Ramos (cell line): ENCODE measurements around the gene LRRFIP1.

Source experiments
- in situ Hi-C: fragments of 300-500 bp; cut with MboI; formaldehyde crosslinking; loops from one replicate; pipeline ENCODE4 v1.14.3; 2022; ENCODE audit warnings: low sequenced_read_pairs; ENCODE audit not compliant: unreplicated experiment

The LRRFIP1 gene

DNA sequence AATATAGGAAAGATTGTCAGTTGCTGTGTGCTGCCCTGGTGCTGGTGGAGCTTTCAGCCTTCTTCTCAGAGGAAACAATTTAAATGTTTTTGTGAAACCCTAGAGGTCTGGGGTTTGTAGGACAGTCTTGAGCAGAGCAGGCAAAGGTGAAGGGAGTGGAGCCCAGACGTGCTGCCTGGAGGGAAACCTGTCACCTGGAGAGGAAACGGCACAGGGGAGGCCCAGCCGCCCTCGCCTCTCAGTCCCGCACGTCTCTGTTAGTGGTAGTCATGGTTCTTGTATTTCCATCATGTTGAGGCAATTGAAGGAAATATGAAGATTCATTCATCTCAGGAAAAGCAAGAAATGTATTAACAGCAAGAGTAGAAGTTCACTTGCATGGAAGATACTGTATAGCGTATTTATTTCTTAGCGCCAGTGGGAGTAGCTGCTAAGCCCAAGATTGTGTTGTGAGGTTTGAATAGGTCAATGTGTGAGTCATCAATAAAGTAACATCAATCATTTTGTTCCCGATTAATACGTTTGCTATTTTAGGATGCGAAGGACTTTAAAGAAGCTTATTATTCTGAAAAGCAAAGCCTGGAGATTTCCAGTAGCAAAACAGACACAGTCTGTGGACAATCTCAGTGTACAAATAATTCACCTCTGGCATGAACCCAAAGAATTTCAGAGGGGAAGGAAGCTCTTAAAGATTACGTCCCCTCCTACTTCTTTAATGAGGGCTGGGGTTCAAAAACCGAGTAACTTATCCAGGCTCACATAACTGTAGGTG lies 70.4 kb downstream of the LRRFIP1 start:
- in situ Hi-C loops: no loop called here

GRCh38 chr2:237698358-237698694 lies 70.9 kb downstream of the LRRFIP1 start:
- in situ Hi-C loops: no loop called here

DNA sequence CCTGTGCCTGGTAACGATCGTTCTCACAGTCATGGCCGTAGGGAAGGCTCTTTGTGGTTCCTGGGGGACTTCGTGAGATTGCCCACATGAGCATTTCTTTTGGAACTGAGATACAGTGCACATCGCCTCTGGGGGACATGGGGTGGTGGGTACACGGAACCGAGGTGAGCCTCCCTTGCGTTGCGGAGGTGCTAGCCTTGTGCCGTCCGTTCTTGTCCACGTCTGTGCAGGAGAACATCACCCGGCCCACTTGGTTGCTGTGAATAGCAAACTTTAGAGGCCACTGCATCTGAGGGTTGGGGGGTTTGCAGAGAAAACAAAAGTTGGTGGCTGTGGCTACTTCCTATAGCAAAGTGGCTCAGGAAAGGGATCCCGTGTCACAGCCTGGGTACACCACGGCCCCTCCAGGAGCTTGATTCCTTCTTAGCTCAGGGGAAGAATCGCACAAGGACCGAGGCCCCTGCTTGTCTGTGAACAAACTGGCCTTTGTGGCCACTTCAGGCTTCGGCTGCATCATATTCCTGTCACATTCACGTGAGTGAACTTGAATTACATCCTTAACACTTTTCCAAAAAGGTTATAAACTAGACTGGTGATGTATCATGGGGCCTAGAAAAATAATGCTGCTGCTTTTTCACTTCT lies 72.6 kb downstream of the LRRFIP1 start:
- in situ Hi-C loops: loop anchor here (5.0 kb wide), 1 partner anchor 42 kb away; no protein-coding TSS in a partner anchor

GRCh38 chr2:237700512-237701032 lies 73.2 kb downstream of the LRRFIP1 start:
- in situ Hi-C loops: loop anchor here (5.0 kb wide), 1 partner anchor 42 kb away; no protein-coding TSS in a partner anchor

DNA sequence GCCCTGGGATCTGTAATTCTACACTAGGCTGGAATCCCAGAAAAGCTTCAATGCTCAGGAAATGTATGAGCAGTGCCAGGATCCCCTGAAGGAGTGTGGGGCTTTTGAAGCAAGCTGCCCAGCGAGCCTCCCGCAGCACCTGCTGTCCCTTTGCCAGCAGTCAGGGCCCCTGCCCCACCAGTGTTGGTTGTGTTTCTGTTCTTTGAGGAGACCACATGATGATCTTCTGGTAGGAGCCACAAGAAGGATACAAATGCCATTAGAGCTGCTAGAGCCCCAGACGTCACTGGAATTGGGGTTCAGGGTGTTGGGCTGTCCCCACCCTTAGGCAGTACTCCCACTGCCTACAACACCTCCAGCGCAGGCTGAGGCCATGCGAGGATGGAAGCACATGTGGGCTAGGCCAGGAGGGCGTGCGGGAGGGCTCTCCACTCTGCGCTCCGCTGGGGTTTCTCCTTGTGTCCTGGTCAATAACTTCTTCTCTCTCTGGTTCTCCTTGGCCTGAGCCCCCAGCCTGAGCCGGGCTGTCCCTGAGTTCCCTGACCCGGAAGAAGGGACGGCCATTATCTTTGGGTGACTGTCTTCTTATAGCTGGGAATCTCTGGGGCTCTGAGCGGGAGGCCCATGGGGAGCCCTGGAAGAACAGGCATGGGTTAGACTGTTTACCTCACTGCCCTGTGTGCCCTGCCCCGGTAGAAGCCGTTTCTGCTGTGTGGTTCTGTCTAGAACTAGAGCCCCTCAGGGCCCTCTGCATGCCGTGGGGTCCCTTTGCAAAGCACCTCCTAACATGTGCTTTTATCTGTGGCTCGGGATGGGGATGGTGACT lies 73.9 kb downstream of the LRRFIP1 start:
- in situ Hi-C loops: loop anchor here (5.0 kb wide), 1 partner anchor 41 kb away; no protein-coding TSS in a partner anchor

GRCh38 chr2:237701859-237702390 lies 74.5 kb downstream of the LRRFIP1 start:
- in situ Hi-C loops: loop anchor here (5.0 kb wide), 1 partner anchor 40 kb away; no protein-coding TSS in a partner anchor

GRCh38 chr2:237702441-237703391 lies 75.3 kb downstream of the LRRFIP1 start:
- in situ Hi-C loops: loop anchor here (5.0 kb wide), 1 partner anchor 40 kb away; no protein-coding TSS in a partner anchor

- in situ Hi-C loops: loop anchor here (5.0 kb wide), 1 partner anchor 38 kb away; no protein-coding TSS in a partner anchor
These were observed 77.4 kb downstream of the LRRFIP1 start for GRCh38 chr2:237704501-237705434.

GRCh38 chr2:237706257-237706656 lies 78.9 kb downstream of the LRRFIP1 start:
- in situ Hi-C loops: no loop called here

GRCh38 chr2:237708065-237708398 lies 80.6 kb downstream of the LRRFIP1 start:
- in situ Hi-C loops: no loop called here

DNA sequence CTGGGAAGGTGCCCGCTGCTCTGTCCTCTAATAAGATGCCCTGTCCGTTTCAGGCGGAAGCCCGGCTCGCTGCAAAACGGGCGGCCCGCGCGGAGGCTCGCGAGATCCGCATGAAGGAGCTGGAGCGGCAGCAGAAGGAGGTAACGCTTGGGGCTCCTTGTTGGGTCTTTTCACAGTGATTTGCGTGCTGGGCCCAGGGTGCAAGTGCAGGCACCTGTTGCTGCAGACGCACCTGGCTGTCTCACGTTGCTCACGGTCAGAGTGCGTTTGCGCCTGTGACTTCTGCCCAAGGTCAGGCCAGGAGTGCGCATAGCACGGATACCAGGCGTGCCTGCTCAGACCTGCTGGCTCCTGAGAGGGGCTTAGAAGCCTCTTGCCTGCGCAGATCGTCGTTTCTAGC lies 81.1 kb downstream of the LRRFIP1 start:
- in situ Hi-C loops: no loop called here

GRCh38 chr2:237708961-237709360 lies 81.6 kb downstream of the LRRFIP1 start:
- in situ Hi-C loops: no loop called here

DNA sequence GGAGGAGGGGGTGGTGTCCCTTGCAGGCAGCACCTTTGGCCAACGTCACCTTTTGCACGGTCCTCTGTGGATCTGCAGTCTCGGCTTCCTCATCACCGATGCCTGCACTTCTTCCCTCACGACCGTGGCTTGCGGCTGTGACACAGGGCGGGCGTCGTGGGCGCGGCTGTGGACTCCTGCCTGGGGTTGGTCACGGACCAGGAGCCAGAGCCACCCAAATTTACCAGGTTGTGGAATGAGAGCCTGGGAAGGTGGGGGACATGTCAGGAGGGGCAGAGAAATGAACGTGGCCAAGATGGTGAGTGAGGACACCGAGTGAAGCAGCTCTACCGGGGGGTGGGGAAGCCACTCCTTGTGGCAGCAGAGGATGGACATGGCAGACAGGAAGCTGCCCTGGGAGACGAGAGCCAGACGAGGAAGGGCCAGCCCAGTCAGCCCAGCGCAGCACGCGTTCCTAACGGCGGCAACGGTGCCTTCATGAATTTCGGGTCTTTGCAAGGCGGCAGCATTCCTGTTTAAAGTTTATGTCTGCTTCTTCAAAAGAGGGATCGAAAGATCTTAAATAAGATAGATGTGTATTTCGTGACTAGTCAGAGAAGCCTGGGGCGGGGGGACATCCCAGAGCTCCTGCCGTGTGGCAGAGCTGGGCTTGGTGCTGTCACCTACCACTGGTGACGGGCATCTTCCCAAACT lies 84.2 kb downstream of the LRRFIP1 start:
- in situ Hi-C loops: no loop called here

DNA sequence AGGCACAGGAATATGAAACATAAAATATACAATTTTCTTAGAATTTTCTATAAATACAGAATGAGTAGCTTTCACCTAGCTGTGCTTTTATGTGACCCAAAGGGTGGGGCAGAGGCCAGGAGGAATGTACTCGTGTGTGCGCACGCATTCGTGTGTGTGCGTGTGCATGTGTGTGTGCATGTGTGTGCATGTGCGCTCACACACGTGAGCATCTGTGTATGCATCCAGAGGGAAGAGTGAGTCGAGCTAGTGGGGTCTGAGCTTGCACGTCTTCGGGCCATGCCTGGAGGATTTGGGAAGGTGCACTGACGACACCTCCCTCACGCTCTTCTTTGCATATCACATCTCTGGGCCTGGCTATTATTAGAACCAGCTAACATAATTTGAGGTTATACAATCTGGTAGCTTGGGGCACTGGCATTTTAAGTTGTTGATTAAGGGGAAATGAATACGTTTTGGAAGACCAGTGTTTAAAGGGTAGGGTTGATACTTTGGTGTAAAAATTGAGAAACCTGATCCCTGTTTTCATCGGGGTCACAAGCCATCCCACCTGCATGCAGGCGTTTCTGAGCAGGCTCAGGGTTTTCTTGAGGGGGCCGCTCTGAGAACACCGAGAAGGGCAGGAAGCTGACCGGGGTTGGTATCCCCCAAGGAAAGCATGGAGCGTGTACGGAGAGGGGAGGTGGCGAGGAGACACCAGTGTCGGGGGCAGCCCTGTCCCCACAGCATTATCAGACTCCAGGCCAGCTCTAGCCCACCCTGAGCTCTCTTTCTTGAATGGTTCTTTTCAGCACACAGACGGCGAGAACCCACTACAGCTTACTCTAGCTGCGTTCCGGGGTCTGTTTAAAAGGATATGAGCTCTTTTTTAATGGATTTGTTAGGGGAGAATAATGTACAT lies 85.3 kb downstream of the LRRFIP1 start:
- in situ Hi-C loops: no loop called here

DNA sequence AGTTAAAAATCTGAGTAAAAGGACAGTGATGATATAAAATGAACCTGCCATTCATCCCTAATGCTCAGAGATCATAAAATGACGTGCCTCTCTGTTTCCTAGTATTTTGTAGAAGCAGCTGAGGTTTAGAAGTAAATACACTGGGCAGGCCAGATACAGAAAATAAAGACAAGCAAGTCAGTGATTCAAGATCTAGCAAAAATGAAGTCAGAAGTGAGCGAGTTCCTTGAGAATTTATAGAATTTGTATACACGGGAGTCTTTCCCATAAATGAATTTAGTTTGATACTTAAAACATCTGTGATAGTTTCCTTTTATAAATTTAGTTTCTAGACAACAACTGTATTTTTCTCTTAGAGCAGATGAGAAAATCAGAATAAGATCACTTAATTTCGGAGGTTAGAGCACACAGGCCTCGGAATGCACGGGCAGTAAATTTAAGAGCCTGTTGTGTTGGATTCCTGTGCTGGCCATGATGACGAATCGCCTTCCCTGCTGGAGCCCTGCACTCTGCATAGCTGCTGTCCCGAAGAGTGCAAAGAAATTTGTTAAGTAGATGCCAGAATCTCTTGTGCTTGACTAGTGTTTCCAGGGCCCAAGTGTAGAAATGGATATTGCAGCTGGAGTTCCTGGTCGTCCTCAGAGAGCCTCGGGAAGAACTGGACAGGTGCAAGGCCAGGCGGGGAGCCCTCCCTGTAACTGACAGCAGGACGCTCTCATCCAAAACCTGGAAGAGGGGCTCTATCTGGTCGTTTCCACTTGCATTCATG lies 87.5 kb downstream of the LRRFIP1 start:
- in situ Hi-C loops: no loop called here

DNA sequence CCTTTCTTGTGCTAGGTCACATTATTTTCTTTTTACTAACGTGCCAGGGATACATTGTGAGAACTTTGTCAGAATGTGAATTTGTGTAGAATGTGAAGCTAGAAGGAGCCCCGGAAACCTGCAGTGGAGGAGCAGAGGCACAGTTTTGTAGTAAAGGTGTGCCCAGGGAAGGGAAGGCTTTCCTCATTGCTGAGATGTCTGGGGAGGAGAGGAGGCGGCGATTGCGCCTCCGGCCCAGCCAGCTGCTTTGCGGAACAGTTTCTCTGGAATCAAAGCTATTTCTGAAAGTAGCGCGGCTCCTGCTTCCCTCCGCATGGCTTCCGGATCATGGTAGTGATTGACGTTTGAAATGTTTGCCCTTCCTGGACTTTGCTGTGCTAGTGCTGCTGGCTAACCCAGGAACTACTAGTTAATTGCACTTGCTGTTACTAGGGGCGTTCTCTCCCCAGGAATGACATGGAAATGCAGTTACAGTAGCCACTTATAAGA lies 88.1 kb downstream of the LRRFIP1 start:
- in situ Hi-C loops: no loop called here
